GM19351 (cell line): ENCODE results near the gene MAN2A1.
"Not testable (repeated sequence)": the region's sequence is repeated elsewhere in the genome, so short reads cannot be mapped to it uniquely, and the experiment has no call there.

Experiments
- ATAC-seq: cut with Tn5 transposase; IDR thresholded peaks from one replicate; pipeline ENCODE4 v1.9.1; 2021; ENCODE audit warnings: mild to moderate bottlenecking, moderate library complexity; ENCODE audit not compliant: unreplicated experiment

Gene MAN2A1

DNA sequence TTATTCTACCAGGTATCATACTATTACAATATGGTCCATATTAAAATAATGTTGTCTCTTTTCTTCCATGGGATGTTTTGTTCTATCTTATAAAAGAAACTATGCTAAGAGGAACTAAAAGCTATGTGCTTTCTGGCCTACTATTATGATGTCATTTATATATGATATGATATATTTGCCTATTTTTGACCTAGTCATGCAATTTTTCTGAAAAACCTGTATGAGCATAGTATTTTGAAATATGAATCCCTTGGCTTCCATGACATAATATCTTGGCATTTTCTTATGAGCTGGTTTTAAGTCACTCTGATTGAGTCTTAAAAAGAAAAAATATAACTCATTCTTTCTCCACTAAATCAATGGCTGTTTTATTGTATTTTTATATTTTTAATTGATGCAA lies 60.7 kb downstream of the MAN2A1 start:
- no peak for ATAC-seq

DNA sequence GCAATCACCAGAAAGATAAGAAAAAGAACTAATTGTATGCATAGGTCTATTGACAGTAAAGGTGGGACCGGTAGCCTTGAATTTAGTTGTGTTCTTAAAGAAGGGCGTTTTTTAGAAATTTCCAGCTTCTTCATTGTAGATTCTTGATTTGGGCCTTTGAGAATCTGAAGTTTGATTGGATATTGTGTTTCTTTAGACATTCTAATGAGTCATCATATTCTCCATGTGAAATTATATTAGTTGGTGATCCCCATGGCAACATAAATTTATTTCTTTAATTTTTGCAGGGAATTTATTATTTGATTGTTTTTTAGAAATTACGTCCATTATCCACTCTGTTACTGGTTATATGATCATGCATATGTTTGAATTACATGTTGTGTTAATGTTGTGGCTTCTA lies 63.6 kb downstream of the MAN2A1 start:
- no peak for ATAC-seq

DNA sequence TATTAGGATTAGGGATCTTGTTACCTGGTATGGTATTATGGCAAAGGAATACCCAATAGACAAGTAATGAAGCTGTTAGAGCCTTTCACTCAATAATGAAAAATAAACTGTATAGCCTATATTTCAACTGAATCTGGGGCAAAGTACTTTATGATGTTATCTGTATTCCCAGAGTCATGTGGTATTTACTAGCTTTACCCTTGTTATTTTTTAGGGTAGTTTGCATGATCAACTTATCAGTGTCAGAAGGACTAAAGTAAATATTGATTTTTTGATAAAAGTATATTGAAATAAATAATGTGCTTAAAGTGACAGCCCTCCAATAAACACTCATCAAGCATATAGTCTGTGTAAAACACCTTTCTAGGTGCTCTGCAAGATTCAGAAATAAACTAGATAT lies 64.6 kb downstream of the MAN2A1 start:
- no peak for ATAC-seq

GRCh38 chr5:109755761-109756160 lies 66.0 kb downstream of the MAN2A1 start:
- no peak for ATAC-seq

DNA sequence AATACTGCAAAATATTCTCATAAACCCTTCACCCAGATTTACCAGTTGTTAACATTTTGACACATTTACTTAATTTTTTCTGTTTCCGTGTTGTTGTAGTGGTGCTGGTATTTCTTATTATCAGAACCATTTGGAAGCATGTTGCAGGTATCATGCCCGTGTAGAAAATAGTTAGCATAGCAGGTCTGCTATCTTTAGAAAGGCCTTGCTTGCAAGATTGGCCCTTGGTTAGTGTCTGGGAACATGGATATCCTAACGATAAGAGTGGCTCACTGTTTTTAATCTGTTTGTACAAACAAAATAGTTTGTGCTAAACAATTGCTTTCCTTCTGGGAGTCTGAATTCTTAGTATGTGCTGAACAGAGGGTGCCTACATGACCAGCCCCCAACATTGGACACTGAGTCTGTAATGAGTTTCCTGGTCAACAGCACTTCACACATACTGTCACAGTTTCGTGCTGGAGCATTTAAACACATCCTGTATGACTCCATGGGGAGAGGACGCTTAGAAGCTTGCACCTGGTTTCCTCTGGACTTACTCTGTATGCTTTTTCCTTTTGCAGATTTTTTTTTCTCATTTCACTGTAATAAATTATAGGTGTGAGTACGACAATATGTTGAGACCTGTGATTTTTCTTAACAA lies 66.9 kb downstream of the MAN2A1 start:
- ATAC-seq: no peak

- ATAC-seq: no peak
These were observed 67.8 kb downstream of the MAN2A1 start for GRCh38 chr5:109757490-109757889.

DNA sequence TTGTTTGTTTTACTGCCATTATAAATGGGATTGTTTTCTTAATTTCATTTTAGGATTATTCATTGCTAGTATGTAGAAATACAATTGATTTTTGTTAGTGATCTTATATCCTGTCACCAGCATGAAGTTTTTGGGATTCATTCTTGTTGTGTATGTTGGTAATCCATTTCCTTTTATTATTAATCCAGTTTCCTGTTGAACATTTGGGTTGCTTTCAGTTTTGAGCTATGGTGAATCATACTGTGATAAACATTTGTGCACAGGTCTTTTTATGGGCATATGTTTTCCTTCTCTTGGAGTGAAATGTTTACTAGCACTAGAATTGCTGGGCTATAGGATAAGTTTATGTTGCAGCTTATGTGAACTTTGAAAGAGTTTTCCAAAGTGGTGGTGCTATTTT lies 69.6 kb downstream of the MAN2A1 start:
- ATAC-seq: no peak

DNA sequence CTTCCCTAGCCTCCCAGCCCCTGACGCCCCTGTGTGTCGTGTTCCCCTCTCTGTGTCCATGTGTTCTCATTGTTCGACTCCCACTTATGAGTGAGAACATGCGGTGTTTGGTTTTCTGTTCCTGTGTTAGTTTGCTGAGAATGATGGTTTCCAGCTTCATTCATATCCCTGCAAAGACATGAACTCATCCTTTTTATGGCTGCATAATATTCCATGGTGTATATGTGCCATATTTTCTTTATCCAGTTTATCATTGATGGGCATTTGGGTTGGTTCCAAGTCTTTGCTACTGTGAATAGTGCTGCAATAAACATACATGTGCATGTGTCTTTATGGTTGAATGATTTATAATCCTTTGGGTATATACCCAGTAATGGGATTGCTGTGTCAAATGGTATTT lies 70.4 kb downstream of the MAN2A1 start:
- ATAC-seq: not testable (repeated sequence)

DNA sequence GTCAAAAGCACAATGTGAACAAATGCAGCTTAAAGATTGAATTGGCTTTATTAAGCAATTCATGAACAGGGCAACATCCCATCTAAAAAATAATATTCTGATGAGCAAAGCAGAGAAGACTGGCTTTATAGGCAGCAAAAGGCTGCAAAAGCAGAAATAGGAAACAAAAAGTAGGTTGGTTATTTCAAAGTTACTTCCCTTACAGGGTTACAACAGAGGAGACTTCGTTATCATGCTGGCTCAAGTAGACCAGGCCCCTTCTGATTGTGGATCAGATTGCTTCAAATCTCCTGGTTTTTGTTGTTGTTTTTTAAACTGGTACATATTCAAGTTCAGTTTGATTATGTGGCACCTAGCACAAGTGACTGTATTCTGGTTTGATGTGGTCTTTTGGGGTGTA lies 73.1 kb downstream of the MAN2A1 start:
- ATAC-seq: no peak

GRCh38 chr5:109767184-109767995 lies 77.7 kb downstream of the MAN2A1 start:
- no peak for ATAC-seq

- ATAC-seq: no peak
These were observed 78.3 kb downstream of the MAN2A1 start for GRCh38 chr5:109767997-109768396.

- ATAC-seq: no peak
These were observed 80.0 kb downstream of the MAN2A1 start for GRCh38 chr5:109769597-109770291.

DNA sequence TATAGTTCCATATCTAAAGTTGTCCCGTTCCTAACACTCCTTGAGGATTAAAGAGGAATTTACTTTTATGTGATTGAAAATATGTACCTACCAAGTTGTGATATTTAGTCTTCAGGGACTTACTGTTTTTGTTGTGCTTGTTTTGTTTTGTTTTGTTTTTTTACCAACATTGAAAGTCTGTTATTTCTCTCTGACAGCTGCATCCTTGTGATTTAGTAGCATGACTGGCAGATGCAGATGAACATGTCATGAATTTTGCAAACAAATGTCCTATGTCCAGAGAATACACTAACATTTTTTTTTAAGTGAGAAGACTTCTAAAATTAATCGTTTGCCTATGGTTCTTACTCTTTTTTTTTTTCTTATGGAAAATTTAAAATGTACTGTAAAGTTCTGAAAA lies 85.4 kb downstream of the MAN2A1 start:
- no peak for ATAC-seq

GRCh38 chr5:109779036-109779735 lies 89.5 kb downstream of the MAN2A1 start:
- ATAC-seq: no peak

- no peak for ATAC-seq
These were observed 95.0 kb downstream of the MAN2A1 start for GRCh38 chr5:109784687-109785086.

DNA sequence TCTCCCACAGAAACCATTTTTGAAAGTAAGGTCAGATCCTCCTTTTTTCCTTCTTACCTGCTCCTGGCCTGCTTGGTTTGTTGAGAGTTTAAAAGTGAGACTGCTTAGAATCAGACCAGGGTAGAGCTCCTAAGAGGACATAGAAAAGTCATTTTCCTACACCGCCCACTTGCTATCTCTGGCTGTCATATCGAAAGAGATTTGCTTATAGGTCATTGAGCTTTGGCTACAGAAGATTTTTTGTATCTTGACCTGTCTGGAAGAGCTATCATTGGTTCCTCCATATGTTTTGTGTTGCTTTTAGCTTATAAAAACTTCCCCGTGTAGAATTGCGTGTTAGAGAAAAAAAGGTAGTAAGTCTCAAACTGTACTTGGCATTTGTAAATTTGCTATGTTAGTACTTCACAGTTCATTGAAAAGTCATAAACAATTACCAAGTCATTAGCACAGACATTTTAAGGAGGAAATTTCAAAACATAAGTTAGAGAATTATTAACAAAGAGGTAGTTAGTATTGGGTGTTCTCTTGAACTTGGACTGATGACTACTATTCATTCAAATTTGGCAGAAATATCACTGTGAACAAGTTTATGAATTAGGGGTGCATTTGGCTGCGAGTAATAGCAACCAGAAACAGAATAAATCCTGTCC lies 96.6 kb downstream of the MAN2A1 start:
- peak; percentile 77 for ATAC-seq

GRCh38 chr5:109788596-109788995 lies 98.9 kb downstream of the MAN2A1 start:
- peak; percentile 96 for ATAC-seq

DNA sequence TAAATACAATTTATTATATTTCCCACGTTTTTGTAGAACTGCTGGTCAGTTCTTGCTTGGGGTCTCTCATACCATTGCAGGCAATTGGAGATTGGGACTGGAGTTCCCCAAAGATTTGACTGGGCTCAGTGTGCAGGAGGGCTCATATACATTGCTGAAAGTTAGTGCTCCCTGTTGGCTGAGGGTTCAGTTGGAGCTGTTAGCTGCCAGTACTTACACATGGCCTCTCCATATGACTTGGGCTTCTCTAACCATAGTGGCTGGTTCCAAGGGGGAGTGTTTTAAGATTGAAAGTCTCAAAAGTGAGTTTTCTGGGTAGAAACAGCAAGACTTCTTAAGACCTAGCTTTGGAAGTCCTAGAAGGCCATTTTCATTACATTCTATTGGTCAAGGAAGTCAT lies 102.9 kb downstream of the MAN2A1 start:
- no peak for ATAC-seq

DNA sequence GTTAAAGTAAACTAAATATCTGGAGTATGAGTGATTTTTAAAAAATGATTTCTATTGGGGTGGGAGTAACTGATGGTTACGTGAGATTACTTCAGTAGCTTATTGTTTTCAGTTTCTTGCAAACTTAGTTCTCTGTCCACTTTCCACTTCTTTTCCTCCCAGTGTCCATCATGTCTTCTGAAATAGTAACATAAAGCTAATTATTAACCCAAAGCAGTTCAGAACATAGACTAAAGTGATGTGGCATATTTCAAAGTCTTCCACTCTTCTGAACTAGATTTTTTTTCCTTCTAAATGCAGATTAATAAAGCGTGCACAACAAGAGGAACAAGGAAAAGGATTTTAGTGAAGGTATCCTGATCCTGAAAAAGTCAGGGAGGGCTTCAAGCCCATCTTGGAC lies 114.1 kb downstream of the MAN2A1 start:
- ATAC-seq: no peak

DNA sequence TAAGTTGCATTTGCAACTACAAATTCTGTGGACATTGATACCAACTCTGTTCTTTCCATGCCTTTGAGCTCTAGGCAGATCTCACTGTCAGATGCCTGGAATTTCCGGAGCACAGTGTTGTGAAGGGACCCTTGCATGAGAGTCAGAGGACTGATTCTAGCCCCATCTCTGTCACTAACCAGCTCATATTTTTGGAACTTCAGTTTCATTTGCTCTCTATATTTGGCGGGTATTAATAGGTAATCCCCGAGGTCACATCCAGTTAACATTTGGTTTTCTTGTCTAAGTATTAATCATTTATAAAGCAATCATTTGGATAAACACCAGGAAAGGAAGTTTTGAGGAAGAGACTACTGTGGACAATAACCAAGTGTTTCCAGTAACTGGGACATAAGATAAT lies 115.7 kb downstream of the MAN2A1 start:
- no peak for ATAC-seq

GRCh38 chr5:109805883-109806282 lies 116.2 kb downstream of the MAN2A1 start:
- no peak for ATAC-seq
